ENCODE data around the gene HORMAD1. TPM values are rescaled to one million over a fixed set of nuclear protein-coding genes. Genes with fewer than 3 reads are reported as not detected.
A peak's percentile ranks its signal among the peaks of the same experiment; 100 is the strongest.

Gene HORMAD1
- polyA plus RNA-seq, 3 donors: 0.48 to 5.6 TPM; not detected in 1

- Mint-ChIP-seq H3K36me3 (peaks cover 29 to 37% of the 10 kb centered on the region in 2 donors), H3K27me3 (ENCODE audit: low read depth in 3 of 3) (no peaks in the 10 kb centered on the region), H3K4me1 (no peaks in the 10 kb centered on the region), H3K4me3 (no peak overlapping the region), H3K9me3 (peaks cover 0 to 3% (median 0%) of the 10 kb centered on the region in 7 donors), H3K27ac (peak overlapping the region in 2 of 7 donors; percentile 5 to 37)
- Histone ChIP-seq H3K4me2 (replicated peaks; ENCODE audit: extremely low read depth, low read length, poor library complexity, severe bottlenecking) (no peak overlapping the region), H4K20me1 (ENCODE audit: insufficient read depth, low read length) (no peaks in the 10 kb centered on the region), H3K9me3 (replicated peaks in 1 of 2; ENCODE audit: control insufficient read depth in 1 of 2, insufficient read depth in 1 of 2, low read length in 2 of 2) (no peaks in the 10 kb centered on the region), H3K27ac (ENCODE audit: low read depth in 1 of 2, low read length in 2 of 2) (no peak overlapping the region), H3K9ac (ENCODE audit: insufficient read depth, low read length, poor library complexity, severe bottlenecking) (no peak overlapping the region), H3K27me3 (ENCODE audit: control insufficient read depth in 2 of 2, insufficient read depth in 2 of 2, low read length in 2 of 2) (no peaks in the 10 kb centered on the region), H3K4me3 (replicated peaks in 1 of 3; ENCODE audit: low read depth in 2 of 3, low read length in 3 of 3) (no peak overlapping the region), H2AFZ (ENCODE audit: insufficient read depth, low read depth, low read length, poor library complexity, severe bottlenecking) (no peak overlapping the region), H3K79me2 (ENCODE audit: insufficient read depth, low read length) (no peaks in the 10 kb centered on the region), H3K4me1 (ENCODE audit: control insufficient read depth in 1 of 2, insufficient read depth in 2 of 2, low read length in 2 of 2) (no peaks in the 10 kb centered on the region), H3K36me3 (replicated peaks in 1 of 2; ENCODE audit: control insufficient read depth in 1 of 2, insufficient read depth in 2 of 2, low read length in 2 of 2) (peaks cover 12 to 49% of the 10 kb centered on the region in 2 donors)
- intact Hi-C loops (cut with micrococcal nuclease): no loop called here
- DNase-seq: no peak
- WGBS (ENCODE audit: insufficient coverage): 91% methylated on average over 1 of the region's 1 CpG
- TF ChIP-seq CTCF (IDR thresholded peaks at IDR 0.05): no peak
These were observed 31.9 kb downstream of the HORMAD1 start for GRCh38 chr1:150688763-150689162.

DNA sequence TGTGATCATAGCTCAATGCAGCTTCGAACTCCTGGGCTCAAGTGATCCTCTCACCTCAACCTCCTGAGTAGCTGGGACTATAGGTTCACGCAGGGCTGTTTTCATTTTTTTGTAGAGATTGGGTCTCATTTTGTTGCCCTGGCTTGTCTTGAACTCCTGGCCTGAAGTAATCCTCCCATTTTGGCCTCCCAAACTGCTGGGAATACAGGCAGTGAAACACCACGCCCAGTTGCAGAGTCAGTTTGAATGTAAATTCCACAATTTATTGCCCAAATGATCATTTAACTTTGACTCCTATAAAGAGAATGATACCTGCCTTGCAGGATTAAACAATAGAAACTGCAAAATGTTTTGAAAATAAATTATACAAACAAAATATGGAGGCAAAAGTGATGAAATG, 34.4 kb downstream of the HORMAD1 start:
- Histone ChIP-seq H3K4me1 (ENCODE audit: control insufficient read depth in 1 of 2, insufficient read depth in 2 of 2, low read length in 2 of 2) (no peaks in the 10 kb centered on the region), H3K9me3 (replicated peaks in 1 of 2; ENCODE audit: control insufficient read depth in 1 of 2, insufficient read depth in 1 of 2, low read length in 2 of 2) (no peaks in the 10 kb centered on the region), H3K4me3 (replicated peaks in 1 of 3; ENCODE audit: low read depth in 2 of 3, low read length in 3 of 3) (no peak overlapping the region), H3K27me3 (ENCODE audit: control insufficient read depth in 2 of 2, insufficient read depth in 2 of 2, low read length in 2 of 2) (no peaks in the 10 kb centered on the region), H3K36me3 (replicated peaks in 1 of 2; ENCODE audit: control insufficient read depth in 1 of 2, insufficient read depth in 2 of 2, low read length in 2 of 2) (peaks cover 14 to 38% of the 10 kb centered on the region in 2 donors), H4K20me1 (ENCODE audit: insufficient read depth, low read length) (no peaks in the 10 kb centered on the region), H2AFZ (ENCODE audit: insufficient read depth, low read depth, low read length, poor library complexity, severe bottlenecking) (no peak overlapping the region), H3K9ac (ENCODE audit: insufficient read depth, low read length, poor library complexity, severe bottlenecking) (no peak overlapping the region), H3K27ac (ENCODE audit: low read depth in 1 of 2, low read length in 2 of 2) (no peak overlapping the region), H3K79me2 (ENCODE audit: insufficient read depth, low read length) (no peaks in the 10 kb centered on the region), H3K4me2 (replicated peaks; ENCODE audit: extremely low read depth, low read length, poor library complexity, severe bottlenecking) (no peak overlapping the region)
- Mint-ChIP-seq H3K9me3 (peaks cover 0 to 3% (median 0%) of the 10 kb centered on the region in 7 donors), H3K27me3 (ENCODE audit: low read depth in 3 of 3) (peaks cover 0 to 2% (median 0%) of the 10 kb centered on the region in 3 donors), H3K4me3 (no peak overlapping the region), H3K27ac (no peak overlapping the region), H3K36me3 (peaks cover 25 to 30% of the 10 kb centered on the region in 2 donors), H3K4me1 (no peaks in the 10 kb centered on the region)
- no CpG with 5 or more reads among the region's 3 CpGs for WGBS (ENCODE audit: insufficient coverage)
- no peak for TF ChIP-seq CTCF (IDR thresholded peaks at IDR 0.05)
- intact Hi-C loops (cut with micrococcal nuclease): no loop called here
- no peak for DNase-seq

Measured in CD14-positive monocyte (primary cell).